ENCODE results near the gene RAD51AP2.

The RAD51AP2 gene

DNA sequence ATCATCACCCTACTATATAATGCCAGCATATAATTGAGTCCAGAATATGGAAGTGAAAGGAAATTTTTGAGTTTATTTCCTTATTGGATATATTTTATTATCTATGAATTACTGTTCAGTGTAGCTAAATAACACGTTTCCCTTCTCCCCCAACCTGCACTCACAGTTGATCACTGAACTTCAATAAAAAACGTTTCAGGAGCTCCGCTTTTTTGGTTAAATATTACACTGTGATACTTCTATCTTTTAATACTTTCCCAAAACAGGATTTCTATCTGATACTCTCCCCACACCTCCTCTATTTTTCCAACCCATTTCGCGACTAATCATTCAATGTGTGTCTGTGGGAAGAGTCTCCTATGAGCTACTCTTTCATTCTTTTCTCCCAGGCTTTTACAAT lies 29.5 kb upstream of the RAD51AP2 start:
- no peak for DNase-seq (ENCODE audit: low read depth)
- TF ChIP-seq, protein P1, sequence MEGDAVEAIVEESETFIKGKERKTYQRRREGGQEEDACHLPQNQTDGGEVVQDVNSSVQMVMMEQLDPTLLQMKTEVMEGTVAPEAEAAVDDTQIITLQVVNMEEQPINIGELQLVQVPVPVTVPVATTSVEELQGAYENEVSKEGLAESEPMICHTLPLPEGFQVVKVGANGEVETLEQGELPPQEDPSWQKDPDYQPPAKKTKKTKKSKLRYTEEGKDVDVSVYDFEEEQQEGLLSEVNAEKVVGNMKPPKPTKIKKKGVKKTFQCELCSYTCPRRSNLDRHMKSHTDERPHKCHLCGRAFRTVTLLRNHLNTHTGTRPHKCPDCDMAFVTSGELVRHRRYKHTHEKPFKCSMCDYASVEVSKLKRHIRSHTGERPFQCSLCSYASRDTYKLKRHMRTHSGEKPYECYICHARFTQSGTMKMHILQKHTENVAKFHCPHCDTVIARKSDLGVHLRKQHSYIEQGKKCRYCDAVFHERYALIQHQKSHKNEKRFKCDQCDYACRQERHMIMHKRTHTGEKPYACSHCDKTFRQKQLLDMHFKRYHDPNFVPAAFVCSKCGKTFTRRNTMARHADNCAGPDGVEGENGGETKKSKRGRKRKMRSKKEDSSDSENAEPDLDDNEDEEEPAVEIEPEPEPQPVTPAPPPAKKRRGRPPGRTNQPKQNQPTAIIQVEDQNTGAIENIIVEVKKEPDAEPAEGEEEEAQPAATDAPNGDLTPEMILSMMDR (IDR thresholded peaks at IDR 0.05; ENCODE audit: insufficient read depth, low read depth, low read length, missing control alignments), result no peak
- H3K4me3 ChIP-seq (ENCODE audit: low read depth, low read length), result no peak overlapping the region

- H3K4me3 ChIP-seq (ENCODE audit: low read depth, low read length), result no peak overlapping the region
- no peak for DNase-seq (ENCODE audit: low read depth)
- TF ChIP-seq, protein P1 (IDR thresholded peaks at IDR 0.05; ENCODE audit: insufficient read depth, low read depth, low read length, missing control alignments), result no peak
Measured at GRCh38 chr2:17547237-17547636, 29.0 kb upstream of the RAD51AP2 start.

- DNase-seq (ENCODE audit: low read depth), result no peak
- TF ChIP-seq, protein P1 (IDR thresholded peaks at IDR 0.05; ENCODE audit: insufficient read depth, low read depth, low read length, missing control alignments), result no peak
- H3K4me3 ChIP-seq (ENCODE audit: low read depth, low read length), result no peak overlapping the region
Measured at GRCh38 chr2:17545680-17546613, 27.7 kb upstream of the RAD51AP2 start.

DNA sequence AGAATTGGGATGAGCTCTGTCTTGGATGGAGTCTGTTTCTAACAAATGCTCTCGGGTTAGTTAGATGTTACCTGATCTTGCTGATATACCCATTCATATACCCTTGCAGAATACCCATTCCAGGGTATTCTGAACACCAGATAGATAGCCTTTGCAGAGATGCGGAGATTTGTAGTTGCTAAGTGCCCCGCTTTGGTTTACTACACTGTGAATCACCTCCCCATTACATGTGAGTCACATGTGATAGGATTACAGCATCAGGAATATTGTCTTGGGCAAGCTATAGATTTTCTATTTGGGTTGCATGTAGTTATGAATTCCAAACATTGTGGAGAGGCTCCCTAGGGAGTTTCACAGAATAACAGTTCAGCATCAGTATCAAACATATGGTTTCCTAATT lies 26.0 kb upstream of the RAD51AP2 start:
- TF ChIP-seq, protein P1 (IDR thresholded peaks at IDR 0.05; ENCODE audit: insufficient read depth, low read depth, low read length, missing control alignments), result no peak
- DNase-seq (ENCODE audit: low read depth), result no peak
- H3K4me3 ChIP-seq (ENCODE audit: low read depth, low read length), result no peak overlapping the region

- TF ChIP-seq, protein P1 (IDR thresholded peaks at IDR 0.05; ENCODE audit: insufficient read depth, low read depth, low read length, missing control alignments), result no peak
- no peak overlapping the region for H3K4me3 ChIP-seq (ENCODE audit: low read depth, low read length)
- no peak for DNase-seq (ENCODE audit: low read depth)
Measured at GRCh38 chr2:17543848-17544247, 25.6 kb upstream of the RAD51AP2 start.

- no peak overlapping the region for H3K4me3 ChIP-seq (ENCODE audit: low read depth, low read length)
- TF ChIP-seq, protein P1 (IDR thresholded peaks at IDR 0.05; ENCODE audit: insufficient read depth, low read depth, low read length, missing control alignments), result no peak
- no peak for DNase-seq (ENCODE audit: low read depth)
Measured at GRCh38 chr2:17543131-17543660, 25.0 kb upstream of the RAD51AP2 start.

Data from GM12865 (cell line).